HG02759 (cell line): ENCODE data around the gene LIG4.

Experiments
- ATAC-seq: cut with Tn5 transposase; IDR thresholded peaks from one replicate; pipeline ENCODE4 v1.9.1; 2021; ENCODE audit warnings: mild to moderate bottlenecking, moderate library complexity; ENCODE audit not compliant: unreplicated experiment

Gene LIG4

DNA sequence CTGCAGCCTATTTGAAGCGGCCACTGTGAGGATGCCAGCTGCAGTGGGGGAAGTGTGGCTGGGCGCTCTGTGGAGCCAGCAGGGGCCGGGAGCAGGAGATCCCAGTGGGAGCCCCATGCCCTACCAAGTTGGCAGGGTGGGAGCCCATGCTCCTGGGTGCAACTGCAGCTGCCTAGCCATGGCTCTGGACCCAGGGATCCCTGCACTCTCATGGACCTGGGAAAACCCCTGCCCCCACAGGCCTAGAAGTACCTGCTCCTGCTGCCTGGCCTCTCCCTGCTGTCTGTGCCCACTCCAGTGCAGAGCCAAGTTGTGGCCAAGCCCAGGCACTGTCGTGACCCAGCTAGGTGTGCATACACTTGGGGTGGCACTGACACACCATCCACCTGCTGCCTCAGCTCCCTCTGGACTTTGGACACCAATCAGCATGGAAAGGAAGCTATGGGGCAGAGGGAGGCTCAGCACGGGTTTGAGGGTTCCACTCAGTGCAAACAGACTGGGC lies 20.9 kb downstream of the LIG4 start:
- no peak for ATAC-seq

- no peak for ATAC-seq
These were observed 21.5 kb downstream of the LIG4 start for GRCh38 chr13:108193806-108194205.

DNA sequence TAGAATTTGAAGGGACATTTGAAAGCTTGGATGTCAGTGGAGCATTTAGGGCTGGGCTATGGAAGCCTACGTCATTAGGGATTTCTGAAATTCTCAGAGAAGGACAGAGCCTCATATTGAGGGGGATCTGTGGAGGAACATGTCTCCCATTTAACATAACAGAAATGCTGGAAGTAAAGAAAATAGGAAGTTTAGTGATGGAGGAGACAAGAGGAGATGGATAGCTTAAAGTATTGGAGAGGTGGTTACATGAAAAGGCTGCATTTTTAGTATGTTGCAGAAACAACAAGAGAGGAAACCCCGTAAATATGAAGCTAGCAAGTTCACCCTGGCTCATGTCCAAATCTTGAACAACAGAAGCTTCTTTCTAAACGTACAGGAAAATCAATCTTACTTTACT lies 24.4 kb downstream of the LIG4 start:
- ATAC-seq, result no peak

- ATAC-seq, result no peak
These were observed 27.1 kb downstream of the LIG4 start for GRCh38 chr13:108188260-108188659.

DNA sequence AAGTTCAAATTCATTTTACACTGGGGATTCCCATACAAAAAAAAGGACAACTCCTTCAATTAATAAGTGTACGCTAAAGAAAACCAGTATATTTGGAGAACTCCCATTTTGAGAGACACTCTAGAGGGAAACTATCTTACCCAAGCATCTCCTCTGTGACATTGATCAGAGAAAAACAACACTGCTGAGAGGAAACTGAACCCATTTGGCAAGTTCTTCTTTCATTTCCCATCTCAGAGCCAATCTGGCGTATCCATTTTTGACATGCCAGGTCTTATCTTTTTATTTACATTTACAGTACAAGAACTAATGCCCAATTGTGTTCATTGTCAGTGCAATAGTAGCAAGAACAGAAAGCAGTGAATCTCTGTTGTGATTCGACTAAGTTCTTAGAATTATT lies 30.1 kb downstream of the LIG4 start:
- ATAC-seq, result no peak

DNA sequence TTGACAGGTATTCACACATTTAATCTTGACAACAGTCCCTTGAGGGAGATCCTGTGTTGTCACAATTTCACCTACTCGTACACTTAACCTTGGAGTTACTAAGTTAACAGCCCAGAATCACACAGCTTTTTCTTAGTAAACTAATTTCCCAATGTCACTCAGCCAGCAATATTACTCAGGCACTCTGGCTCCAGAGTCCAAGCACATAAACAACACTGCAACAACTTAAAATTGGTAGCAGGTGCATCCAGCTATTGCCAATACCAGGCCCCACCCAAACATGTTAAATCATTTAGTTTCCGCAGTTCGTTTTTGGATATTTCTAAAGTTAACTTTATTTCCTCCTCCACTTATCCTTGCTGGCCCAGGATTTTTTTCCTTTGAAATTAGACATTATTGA lies 32.7 kb downstream of the LIG4 start:
- no peak for ATAC-seq

DNA sequence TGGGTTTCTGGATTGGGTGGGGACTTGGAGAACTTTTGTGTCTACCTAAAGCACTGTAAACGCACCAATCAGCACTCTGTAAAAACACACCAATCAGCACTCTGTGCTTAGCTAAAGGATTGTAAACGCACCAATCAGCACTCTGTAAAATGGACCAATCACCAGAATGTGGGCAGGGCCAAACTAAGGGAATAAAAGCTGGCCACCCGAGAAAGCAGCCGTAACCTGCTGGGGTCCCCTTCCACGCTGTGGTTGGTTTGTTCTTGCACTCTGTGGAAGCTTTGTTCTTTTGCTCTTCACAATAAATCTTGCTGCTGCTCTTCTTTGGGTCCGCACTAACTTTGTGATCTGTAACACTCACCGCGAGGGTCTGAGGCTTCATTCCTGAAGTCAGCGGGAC lies 37.3 kb downstream of the LIG4 start:
- ATAC-seq, result no peak

DNA sequence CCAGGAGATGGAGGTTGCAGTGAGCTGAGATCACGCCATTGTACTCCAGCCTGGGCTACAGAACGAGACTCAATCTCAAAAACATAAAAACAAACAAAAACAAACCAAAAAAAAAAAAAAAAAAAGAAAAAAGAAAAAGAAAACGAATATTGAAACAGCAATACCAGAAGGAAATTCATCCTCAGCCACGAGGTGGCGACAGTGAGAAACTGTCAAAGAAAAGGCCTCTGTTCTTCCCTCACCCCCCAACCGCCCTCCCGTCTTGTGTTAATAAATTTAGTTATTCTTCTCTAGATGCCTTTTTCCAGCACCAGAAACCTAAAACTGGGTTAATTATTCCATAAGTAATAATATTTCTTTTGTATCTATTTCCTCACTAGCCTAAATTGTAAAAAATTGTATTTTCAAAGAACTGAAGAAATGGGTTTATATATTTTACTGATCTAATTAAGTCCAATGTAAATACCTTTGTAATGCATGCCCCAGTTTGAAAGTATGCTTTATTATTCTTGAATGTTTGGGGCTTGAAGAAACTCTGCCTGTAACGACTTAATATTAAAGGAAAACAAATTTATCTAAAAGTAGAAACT lies 38.6 kb downstream of the LIG4 start:
- ATAC-seq, result peak; percentile 72

GRCh38 chr13:108168929-108169328 lies 46.4 kb downstream of the LIG4 start:
- ATAC-seq, result no peak

GRCh38 chr13:108166078-108166477 lies 49.3 kb downstream of the LIG4 start:
- ATAC-seq, result no peak

DNA sequence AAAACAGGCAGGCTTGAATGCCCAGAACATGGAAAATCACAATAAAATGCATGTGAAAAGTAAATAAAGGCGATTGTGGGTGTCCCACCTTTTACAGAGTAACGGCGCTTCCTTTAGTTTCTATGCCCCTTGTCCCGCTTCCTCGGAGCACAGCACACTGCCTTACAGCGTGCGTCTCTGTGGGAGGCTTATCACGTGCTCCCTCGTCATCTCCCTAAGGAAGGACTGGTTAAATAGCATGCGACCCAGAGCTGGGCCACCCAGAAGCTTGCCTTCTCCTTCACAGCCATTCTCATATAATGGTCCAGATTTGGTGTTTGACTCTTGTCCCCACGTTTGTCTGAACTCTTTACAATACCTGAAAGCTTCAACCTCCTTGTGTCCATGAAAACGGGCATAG lies 56.6 kb downstream of the LIG4 start:
- no peak for ATAC-seq
